K562 (cell line): ENCODE measurements around the gene PSRC1. TPM values are rescaled to one million over a fixed set of nuclear protein-coding genes. Genes with fewer than 3 reads are reported as not detected.

Experiments used
- ATAC-seq: fragments of 200-7000 bp; cut with Tn5 transposase; 3 replicates; pipeline ENCODE4 v1.9.1; 2020; ENCODE audit warnings: moderate library complexity
- BruUV-seq: library from RNA; stranded (reverse); fragments of 400-500 nt; replicated peaks from 2 replicates; lab custom pipeline; 2021; lab: Mats Ljungman, UMichigan
- CTCF ChIA-PET: fragments of 300-600 bp; formaldehyde crosslinking; extraction: SDS; loops from one replicate; lab custom pipeline; 2021; ENCODE audit warnings: low intra/inter-chr PET ratio; lab: Yijun Ruan, JAX
- POLR2A ChIA-PET: fragments of 300-600, 350-650 bp; sonication (Branson Sonifier 250); formaldehyde crosslinking; extraction: SDS; loops from one replicate; lab custom pipeline; 2021; ENCODE audit warnings: antibody characterized with exemption, inconsistent platforms; lab: Yijun Ruan, JAX
- DNase-seq, 4 experiments: peaks; one replicate each; pipeline versions ENCODE4 v3.0.0 to v3.0.0-alpha.2; 2011 to 2018; ENCODE audit warnings: low spot score in 3 of 4, mixed read lengths in 3 of 4; ENCODE audit errors: extremely low read depth in 1 of 4
- FAIRE-seq: peaks from 2 replicates; lab custom pipeline; 2011; peaks lifted over from hg19 to GRCh38; lab: Jason Lieb, UNC
- H2AFZ ChIP-seq: 2 replicates; pipeline ENCODE4 v1.6.0; 2011; ENCODE audit warnings: low read depth, low read length, control low read depth, inconsistent platforms
- H3K27ac ChIP-seq: fragments of 200-600 bp; 3 replicates; pipeline ENCODE4 v1.8.0; 2011; ENCODE audit warnings: low read depth, mild to moderate bottlenecking, control low read depth, inconsistent platforms, low read length, moderate library complexity, mixed read lengths; ENCODE audit errors: extremely low read depth
- H3K27me3 ChIP-seq, 2 experiments: fragments of 300-600 bp in 1 of 2; 2 replicates in 1 of 2; 3 replicates in 1 of 2; pipeline versions ENCODE4 v1.6.0 to v1.8.0; 2011; ENCODE audit warnings: inconsistent platforms in 2 of 2, low read length in 2 of 2, mild to moderate bottlenecking in 1 of 2, mixed read lengths in 1 of 2, moderate library complexity in 1 of 2; ENCODE audit not compliant: control insufficient read depth in 2 of 2, insufficient read depth in 2 of 2
- H3K36me3 ChIP-seq: fragments of 300-600 bp; 3 replicates; pipeline ENCODE4 v1.8.0; 2011; ENCODE audit warnings: mild to moderate bottlenecking, low read length, inconsistent platforms; ENCODE audit not compliant: control insufficient read depth, insufficient read depth
- H3K4me1 ChIP-seq, 2 experiments: fragments of 200-600 bp in 1 of 2; replicated peaks in 1 of 2; 2 replicates in 1 of 2; 3 replicates in 1 of 2; pipeline versions ENCODE4 v1.5.1 to v1.8.0; 2011; ENCODE audit warnings: inconsistent platforms in 2 of 2, low read length in 2 of 2, mild to moderate bottlenecking in 1 of 2, mixed read lengths in 1 of 2, moderate library complexity in 1 of 2; ENCODE audit not compliant: control insufficient read depth in 2 of 2, insufficient read depth in 2 of 2
- H3K4me2 ChIP-seq: 2 replicates; pipeline ENCODE4 v1.6.1; 2011; ENCODE audit warnings: low read length, control low read depth, inconsistent platforms, mixed read lengths; ENCODE audit not compliant: insufficient read depth
- H3K4me3 ChIP-seq: fragments of 200-600 bp; sonication (generic), shearing (Covaris generic); 2 replicates; pipeline ENCODE4 v1.5.1; 2016; ENCODE audit warnings: control low read depth, inconsistent platforms
- H3K79me2 ChIP-seq: fragments of 200-600 bp; 3 replicates; pipeline ENCODE4 v1.8.0; 2011; ENCODE audit warnings: low read length, inconsistent platforms; ENCODE audit not compliant: control insufficient read depth, insufficient read depth
- H3K9ac ChIP-seq, 2 experiments: 2 replicates each; pipeline versions ENCODE4 v1.6.0 to v1.6.1; 2011; ENCODE audit warnings: low read depth in 2 of 2, low read length in 2 of 2, control low read depth in 1 of 2, inconsistent platforms in 1 of 2, mild to moderate bottlenecking in 1 of 2, mixed read lengths in 1 of 2; ENCODE audit not compliant: insufficient read depth in 1 of 2
- H3K9me1 ChIP-seq: one replicate; pipeline ENCODE4 v1.6.0; 2011; ENCODE audit warnings: inconsistent platforms, mild to moderate bottlenecking, low read length, moderate library complexity; ENCODE audit not compliant: control insufficient read depth, insufficient read depth
- H3K9me3 ChIP-seq: replicated peaks from 2 replicates; pipeline ENCODE4 v1.5.1; 2011; ENCODE audit warnings: low read depth, low read length, inconsistent platforms; ENCODE audit not compliant: control insufficient read depth, insufficient read depth
- H4K20me1 ChIP-seq: replicated peaks from 2 replicates; pipeline ENCODE4 v1.6.1; 2011; ENCODE audit warnings: low read length, inconsistent platforms, mixed read lengths; ENCODE audit not compliant: control insufficient read depth, insufficient read depth
- ATF3 ChIP-seq, 2 experiments: fragments of 450-650 bp in 1 of 2; sonication (generic) in 1 of 2; formaldehyde crosslinking in 1 of 2; IDR thresholded peaks in 1 of 2; conservative IDR thresholded peaks in 1 of 2; 2 replicates each; pipeline versions ENCODE4 v1.6.1 to v1.8.1; 2016 to 2023; ENCODE audit warnings: mild to moderate bottlenecking in 2 of 2, moderate library complexity in 2 of 2, inconsistent platforms in 1 of 2, missing genetic modification reagents in 1 of 2
- GTF2A2 ChIP-seq: IDR thresholded peaks from 2 replicates; pipeline ENCODE4 v1.6.1; 2016; ENCODE audit warnings: mild to moderate bottlenecking, missing genetic modification characterization, missing compliant biosample characterization
- HBP1 ChIP-seq: fragments of 450-650 bp; formaldehyde crosslinking; IDR thresholded peaks from 2 replicates; pipeline ENCODE4 v1.4.0; 2022; ENCODE audit warnings: missing genetic modification characterization
- IRF9 ChIP-seq: fragments of 450-650 bp; IDR thresholded peaks from 2 replicates; pipeline ENCODE4 v1.6.1; 2016; ENCODE audit warnings: missing biosample characterization, missing genetic modification characterization
- MCM2 ChIP-seq: fragments of 450-650 bp; IDR thresholded peaks from 2 replicates; pipeline ENCODE4 v1.6.1; 2017; ENCODE audit warnings: low read depth, mild to moderate bottlenecking
- MCM7 ChIP-seq, 2 experiments: fragments of 450-650 bp; IDR thresholded peaks; 2 replicates each; pipeline ENCODE4 v1.6.1; 2016 to 2018
- MLLT1 ChIP-seq, 2 experiments: fragments of 450-650 bp; IDR thresholded peaks; 2 replicates each; pipeline ENCODE4 v1.6.1; 2016
- NEUROD1 ChIP-seq: fragments of 150-350 bp; IDR thresholded peaks from 2 replicates; pipeline ENCODE4 v1.6.1; 2014; ENCODE audit warnings: borderline replicate concordance, low read length, low read depth; ENCODE audit not compliant: partially characterized antibody
- TCF3 ChIP-seq: sonication (generic); formaldehyde crosslinking; IDR thresholded peaks from 2 replicates; pipeline ENCODE4 v1.4.0; 2020; ENCODE audit warnings: mild to moderate bottlenecking, missing genetic modification reagents
- ZFX ChIP-seq: sonication (generic); formaldehyde crosslinking; IDR thresholded peaks from 2 replicates; pipeline ENCODE4 v1.8.0; 2022; ENCODE audit warnings: mild to moderate bottlenecking, missing genetic modification reagents, moderate library complexity
- ZNF12 ChIP-seq: sonication (generic); formaldehyde crosslinking; IDR thresholded peaks from 2 replicates; pipeline ENCODE4 v1.4.0; 2020; ENCODE audit warnings: mild to moderate bottlenecking, missing genetic modification reagents
- ZNF143 ChIP-seq: sonication (generic); formaldehyde crosslinking; IDR thresholded peaks from 2 replicates; pipeline ENCODE4 v1.9.0; 2022; ENCODE audit warnings: mild to moderate bottlenecking, missing genetic modification reagents
- WGBS: fragments of 100-300 bp; shearing (Covaris generic); methylation state at CpG from one replicate; pipeline ENCODE4 v1.1.6; 2016; ENCODE audit warnings: low coverage, mixed read lengths; ENCODE audit not compliant: insufficient coverage; ENCODE audit errors: missing lambda C conversion rate; 5-methylcytosine and 5-hydroxymethylcytosine counted together
- in situ Hi-C: fragments of 300-500 bp; cut with MboI; formaldehyde crosslinking; loops from 4 replicates; pipeline ENCODE4 v1.15.0; 2018; ENCODE audit warnings: inconsistent platforms, mixed read lengths
- intact Hi-C: fragments of 100-400 bp; cut with micrococcal nuclease; formaldehyde crosslinking; loops from 2 replicates; pipeline ENCODE4 v1.14.2; 2022
- polyA plus RNA-seq, 8 experiments: library from polyadenylated mRNA; depleted of rRNA in 4 of 8; stranded (reverse) in 5 of 8; unstranded in 3 of 8; fragments of >200 nt; fragmentation: Nextera tagmentation in 2 of 8; fragmentation: Illumina TruSeq in 1 of 8; extraction: Ambion mirVana in 2 of 8; extraction: Trizol in 1 of 8; gene quantifications; 2 replicates each; pipeline versions ENCODE4 v1.2.1 to v1.2.3, GENCODE V29; 2011 to 2014; ENCODE audit warnings: inconsistent platforms in 1 of 8, missing spikeins in 1 of 8
- total RNA-seq, 7 experiments: library from RNA; depleted of rRNA in 6 of 7; stranded (reverse); fragments of >200 nt in 6 of 7; fragmentation: Illumina TruSeq in 2 of 7; extraction: Trizol in 2 of 7; gene quantifications; 2 replicates each; pipeline versions ENCODE4 v1.2.1 to v1.2.3, GENCODE V29; 2011 to 2021; ENCODE audit warnings: low replicate concordance in 1 of 7

PSRC1 gene
- total and polyA plus RNA-seq, 9 of the 15 experiments (the other 6 are each of a cell fraction or from before 2014, with no cell fraction given), result 6.5 to 65.2 (median 39.3) TPM

- DNase-seq (peak; percentile 49 to 66 (median 56)), ATAC-seq (peak; percentile 57), FAIRE-seq (peak; percentile 11)
- Histone ChIP-seq H3K4me2 (peak overlapping the region; percentile 68; the same call in 1 of the 2 replicates), H3K9me1 (no peaks in the 10 kb centered on the region), H3K4me3 (no peak overlapping the region), H3K79me2 (0 out of 3 replicates have a peak, but pooled peaks cover 2% of the 10 kb centered on the region), H3K9ac (peak overlapping the region; percentile 35 to 71), H3K27me3 (no peaks in the 10 kb centered on the region), H3K4me1 (peaks cover 49 to 62% of the 10 kb centered on the region in 2 experiments), H2AFZ (peak overlapping the region; percentile 71), H3K27ac (peak overlapping the region; percentile 46), H3K9me3 (no peaks in the 10 kb centered on the region), H4K20me1 (peaks cover 4% of the 10 kb centered on the region; the same call in 1 of the 2 replicates), H3K36me3 (peaks cover 41% of the 10 kb centered on the region; the same call in 2 of the 3 replicates)
- in situ Hi-C loops, result no loop called here
- intact Hi-C loops, result loop anchor here (5.0 kb wide), 1 partner anchor 216 kb away; the partner anchor contains the start of gene CYB561D1
- WGBS, result 18% methylated on average over 9 of the region's 9 CpGs
- BruUV-seq, result no TSS peak
- POLR2A ChIA-PET, result interaction anchor here (1.4 to 2.1 kb wide), 4 partner anchors 29 to 150 kb away, joined by 3 to 4 read pairs (median 4); partner anchors contain the start of gene PSMA5
- CTCF ChIA-PET, result interaction anchor here (0.9 to 1.4 kb wide), 2 partner anchors 123 to 125 kb away, joined by 3 to 4 read pairs; no protein-coding TSS in a partner anchor
- TF ChIP-seq IRF9 (tag) (no peak), ZNF143 (CRISPR knock-in tag) (no peak), MCM7 (IDR thresholded peaks at IDR 0.05) (no peak), GTF2A2 (tag) (no peak), MLLT1 (IDR thresholded peaks at IDR 0.05) (no peak), ZNF12 (CRISPR knock-in tag) (no peak), HBP1 (CRISPR knock-in tag) (no peak), ATF3 (IDR thresholded peaks at IDR 0.05) (no peak), ATF3 (CRISPR knock-in tag; conservative IDR thresholded peaks at IDR 0.05) (0 out of 2 replicates have a peak, but pooled peaks have one; percentile 47), TCF3 (CRISPR knock-in tag) (0 out of 2 replicates have a peak, but pooled peaks have one; percentile 20), MCM2 (no peak), NEUROD1 (peak; percentile 39), ZFX (0 out of 2 replicates have a peak, but pooled peaks have one; percentile 49)
These were observed 7.1 kb downstream of the PSRC1 start for GRCh38 chr1:109275706-109276345.
